Activated T-cell treated with anti-CD3 and anti-CD28 coated beads, Interleukin-2, amount 50 U/mL, for 4 hours (primary cell): ENCODE data around the gene ABHD16A. TPM values are rescaled to one million over a fixed set of nuclear protein-coding genes. Genes with fewer than 3 reads are reported as not detected.

Experiments
- ATAC-seq, 2 donors: fragments of 200-7000 bp; cut with Tn5 transposase; one replicate each; pipeline ENCODE4 v1.10.0; 2021
- DNase-seq: peaks from one replicate; pipeline ENCODE4 v3.0.0-alpha.2; 2020
- H3K27me3 Mint-ChIP-seq: one replicate; pipeline ENCODE4 v1.8.0; 2021; ENCODE audit warnings: low read depth, mixed read lengths
- H3K36me3 Mint-ChIP-seq: one replicate; pipeline ENCODE4 v1.8.0; 2022; ENCODE audit warnings: mixed read lengths; ENCODE audit not compliant: insufficient read depth
- H3K4me1 Mint-ChIP-seq: one replicate; pipeline ENCODE4 v1.8.0; 2021; ENCODE audit warnings: low read depth, mixed read lengths
- H3K4me3 Mint-ChIP-seq: one replicate; pipeline ENCODE4 v1.8.0; 2021; ENCODE audit warnings: mild to moderate bottlenecking, moderate library complexity, mixed read lengths
- H3K9me3 Mint-ChIP-seq: one replicate; pipeline ENCODE4 v1.8.0; 2021; ENCODE audit warnings: mixed read lengths
- total RNA-seq, 3 donors: library from RNA; stranded (reverse); gene quantifications; one replicate each; pipeline ENCODE4 v1.2.1, GENCODE V29; 2021

ABHD16A gene
- total RNA-seq, 3 donors from 2014 or later: 33.9 to 38.1 (median 35.2) TPM

- H3K27me3 Mint-ChIP-seq: no peaks in the 10 kb centered on the region
- H3K36me3 Mint-ChIP-seq: peaks cover 18% of the 10 kb centered on the region
- peak overlapping the region; percentile 98 for H3K4me3 Mint-ChIP-seq
- H3K9me3 Mint-ChIP-seq: no peaks in the 10 kb centered on the region
- no peak for ATAC-seq
- H3K4me1 Mint-ChIP-seq: peaks cover 71% of the 10 kb centered on the region
- no peak for DNase-seq
Observed at GRCh38 chr6:31736768-31737314, 33.7 kb upstream of the ABHD16A start.

- H3K27me3 Mint-ChIP-seq: no peaks in the 10 kb centered on the region
- DNase-seq: peak; percentile 76
- H3K4me1 Mint-ChIP-seq: peaks cover 66% of the 10 kb centered on the region
- ATAC-seq: peak; percentile 36 to 38
- H3K4me3 Mint-ChIP-seq: peak within 1 kb of the TSS; percentile 98
- H3K36me3 Mint-ChIP-seq: peaks cover 17% of the 10 kb centered on the region
- no peaks in the 10 kb centered on the region for H3K9me3 Mint-ChIP-seq
Observed at GRCh38 chr6:31736021-31736767, 33.1 kb upstream of the ABHD16A start, which contains the start of gene CLIC1. TSS of gene CLIC1 (minus strand) at chr6:31736530. CDS start at chr6:31736300, 230 bp downstream.

GRCh38 chr6:31734821-31735406, 31.8 kb upstream of the ABHD16A start:
- Mint-ChIP-seq H3K27me3 (no peaks in the 10 kb centered on the region), H3K4me1 (peaks cover 64% of the 10 kb centered on the region), H3K36me3 (peaks cover 17% of the 10 kb centered on the region), H3K9me3 (no peaks in the 10 kb centered on the region), H3K4me3 (peak overlapping the region; percentile 98)
- ATAC-seq: peak; percentile 3 to 5
- DNase-seq: peak; percentile 42

- peaks cover 17% of the 10 kb centered on the region for H3K36me3 Mint-ChIP-seq
- ATAC-seq (peak; percentile 57 to 58), DNase-seq (no peak)
- no peaks in the 10 kb centered on the region for H3K9me3 Mint-ChIP-seq
- no peaks in the 10 kb centered on the region for H3K27me3 Mint-ChIP-seq
- H3K4me3 Mint-ChIP-seq: peak overlapping the region; percentile 98
- H3K4me1 Mint-ChIP-seq: peaks cover 60% of the 10 kb centered on the region
Observed at GRCh38 chr6:31734247-31734820, 31.2 kb upstream of the ABHD16A start.

- peak overlapping the region; percentile 98 for H3K4me3 Mint-ChIP-seq
- ATAC-seq (no peak), DNase-seq (no peak)
- peaks cover 17% of the 10 kb centered on the region for H3K36me3 Mint-ChIP-seq
- no peaks in the 10 kb centered on the region for H3K27me3 Mint-ChIP-seq
- peaks cover 61% of the 10 kb centered on the region for H3K4me1 Mint-ChIP-seq
- no peaks in the 10 kb centered on the region for H3K9me3 Mint-ChIP-seq
Observed at GRCh38 chr6:31733734-31734133, 30.6 kb upstream of the ABHD16A start.

GRCh38 chr6:31732029-31732428, 28.9 kb upstream of the ABHD16A start:
- Mint-ChIP-seq H3K4me1 (peaks cover 58% of the 10 kb centered on the region), H3K36me3 (peaks cover 17% of the 10 kb centered on the region), H3K9me3 (no peaks in the 10 kb centered on the region), H3K27me3 (no peaks in the 10 kb centered on the region), H3K4me3 (no peak overlapping the region)
- ATAC-seq (no peak), DNase-seq (no peak)

GRCh38 chr6:31730631-31731086, 27.5 kb upstream of the ABHD16A start:
- ATAC-seq (no peak), DNase-seq (no peak)
- Mint-ChIP-seq H3K27me3 (no peaks in the 10 kb centered on the region), H3K9me3 (no peaks in the 10 kb centered on the region), H3K4me3 (peak overlapping the region; percentile 94), H3K36me3 (peaks cover 20% of the 10 kb centered on the region), H3K4me1 (peaks cover 62% of the 10 kb centered on the region)

GRCh38 chr6:31729979-31730630, 27.0 kb upstream of the ABHD16A start:
- no peaks in the 10 kb centered on the region for H3K27me3 Mint-ChIP-seq
- H3K36me3 Mint-ChIP-seq: peaks cover 22% of the 10 kb centered on the region
- no peaks in the 10 kb centered on the region for H3K9me3 Mint-ChIP-seq
- peak; percentile 61 for ATAC-seq
- H3K4me3 Mint-ChIP-seq: peak overlapping the region; percentile 94
- peak; percentile 58 for DNase-seq
- peaks cover 62% of the 10 kb centered on the region for H3K4me1 Mint-ChIP-seq

GRCh38 chr6:31729515-31729978, 26.4 kb upstream of the ABHD16A start:
- Mint-ChIP-seq H3K4me1 (peaks cover 61% of the 10 kb centered on the region), H3K36me3 (peaks cover 22% of the 10 kb centered on the region), H3K9me3 (no peaks in the 10 kb centered on the region), H3K4me3 (peak overlapping the region; percentile 94), H3K27me3 (no peaks in the 10 kb centered on the region)
- ATAC-seq: peak; percentile 75 to 77
- DNase-seq: peak; percentile 80

- Mint-ChIP-seq H3K36me3 (peaks cover 22% of the 10 kb centered on the region), H3K4me1 (peaks cover 55% of the 10 kb centered on the region), H3K27me3 (no peaks in the 10 kb centered on the region), H3K9me3 (no peaks in the 10 kb centered on the region), H3K4me3 (peak within 1 kb of the TSS; percentile 94)
- ATAC-seq (peak; percentile 20), DNase-seq (no peak)
Observed at GRCh38 chr6:31728767-31729514, 25.8 kb upstream of the ABHD16A start, which contains the start of gene DDAH2. TSS of gene DDAH2 (minus strand) at chr6:31729299. CDS start at chr6:31729161, 138 bp downstream.

GRCh38 chr6:31727717-31728671, 24.9 kb upstream of the ABHD16A start:
- peaks cover 14% of the 10 kb centered on the region for H3K36me3 Mint-ChIP-seq
- no peaks in the 10 kb centered on the region for H3K9me3 Mint-ChIP-seq
- H3K4me3 Mint-ChIP-seq: peak overlapping the region; percentile 53
- no peak for ATAC-seq
- H3K27me3 Mint-ChIP-seq: no peaks in the 10 kb centered on the region
- H3K4me1 Mint-ChIP-seq: peaks cover 49% of the 10 kb centered on the region
- no peak for DNase-seq

- H3K9me3 Mint-ChIP-seq: no peaks in the 10 kb centered on the region
- H3K4me1 Mint-ChIP-seq: peaks cover 48% of the 10 kb centered on the region
- H3K27me3 Mint-ChIP-seq: no peaks in the 10 kb centered on the region
- ATAC-seq (no peak), DNase-seq (no peak)
- peaks cover 11% of the 10 kb centered on the region for H3K36me3 Mint-ChIP-seq
- H3K4me3 Mint-ChIP-seq: peak overlapping the region; percentile 53
Observed at GRCh38 chr6:31727034-31727716, 24.1 kb upstream of the ABHD16A start.
